Cardiac fibroblast (primary cell): ENCODE data around the gene TST.
A peak's percentile ranks its signal among the peaks of the same experiment; 100 is the strongest.

Experiments used
- DNase-seq, 2 donors: peaks; one replicate each; pipeline versions ENCODE4 v3.0.0 to v3.0.0-alpha.2; 2010; ENCODE audit warnings: low read depth in 2 of 2
- H3K4me3 ChIP-seq, 2 donors: replicated peaks in 1 of 2; 1 replicate in 1 of 2; 2 replicates in 1 of 2; pipeline ENCODE4 v1.5.1; 2011; ENCODE audit warnings: low read depth in 2 of 2, low read length in 2 of 2, mild to moderate bottlenecking in 2 of 2, moderate library complexity in 1 of 2
- CTCF ChIP-seq: IDR thresholded peaks from one replicate; pipeline ENCODE4 v1.5.1; 2011; ENCODE audit warnings: low read depth, mild to moderate bottlenecking, low read length, inconsistent platforms

TST gene

GRCh38 chr22:37007651-37008050 lies 11.6 kb downstream of the TST start:
- DNase-seq, result peak in 1 of 2 donors; percentile 53
- TF ChIP-seq CTCF, result no peak
- no peak overlapping the region for H3K4me3 ChIP-seq

GRCh38 chr22:37002633-37003032 lies 16.6 kb downstream of the TST start:
- DNase-seq, result no peak
- H3K4me3 ChIP-seq, result no peak overlapping the region
- TF ChIP-seq CTCF, result no peak

GRCh38 chr22:37001826-37002225 lies 17.4 kb downstream of the TST start:
- no peak for TF ChIP-seq CTCF
- DNase-seq, result no peak

GRCh38 chr22:37000676-37001534 lies 18.3 kb downstream of the TST start:
- no peak overlapping the region for H3K4me3 ChIP-seq
- no peak for TF ChIP-seq CTCF
- DNase-seq, result peak in 1 of 2 donors; percentile 21

More at GRCh38 chr22:37001826-37002225, 17.4 kb downstream of the TST start:
- H3K4me3 ChIP-seq, result no peak overlapping the region

GRCh38 chr22:36999463-36999862 lies 19.8 kb downstream of the TST start:
- DNase-seq, result peak in 1 of 2 donors; percentile 19
- no peak overlapping the region for H3K4me3 ChIP-seq
- TF ChIP-seq CTCF, result no peak

GRCh38 chr22:36998620-36999351 lies 20.5 kb downstream of the TST start:
- peak in 1 of 2 donors; percentile 56 for DNase-seq
- no peak for TF ChIP-seq CTCF

More at GRCh38 chr22:36998620-36999351, 20.5 kb downstream of the TST start:
- no peak overlapping the region for H3K4me3 ChIP-seq
